ENCODE data around the gene SLC6A12. TPM values are rescaled to one million over a fixed set of nuclear protein-coding genes. Genes with fewer than 3 reads are reported as not detected.

The SLC6A12 gene
- polyA plus RNA-seq, 1 of the 3 experiments (the other 2 are of a cell fraction): 0.02 TPM

DNA sequence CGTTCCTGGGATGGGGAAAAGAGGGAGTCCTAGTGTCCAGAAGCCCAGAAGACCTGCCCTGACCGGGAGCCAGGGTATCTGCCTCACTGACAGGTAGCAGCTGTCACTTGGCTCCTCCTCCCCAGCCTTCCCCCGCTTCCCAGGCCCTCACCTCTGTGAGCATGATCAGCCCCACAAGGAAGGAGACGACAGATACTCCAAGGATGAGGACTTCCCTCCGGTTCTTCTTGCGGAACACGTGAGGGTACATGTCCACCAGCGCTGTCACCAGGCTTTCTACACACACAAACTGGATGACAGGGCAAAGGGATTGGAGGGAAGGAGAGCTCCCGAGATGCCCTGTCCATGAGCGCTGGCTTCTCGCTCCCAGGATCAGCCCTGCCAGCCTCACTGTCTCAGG lies 9.9 kb upstream of the SLC6A12 start:
- whole genome bisulfite sequencing (ENCODE audit: low lambda C conversion rate): 55% methylated on average over 11 of the region's 11 CpGs
- ChIA-PET POLR2A (no interaction called here), CTCF (no interaction called here)
- no peaks in the 10 kb centered on the region for H3K9me2 ChIP-seq
- no peak overlapping the region for H3K4me3 ChIP-seq (ENCODE audit: low read depth in 2 of 2, low read length in 1 of 2)
- H3K4me1 ChIP-seq (ENCODE audit: control insufficient read depth in 1 of 2, insufficient read depth in 2 of 2, low read depth in 1 of 2, low read length in 1 of 2): peaks cover 0 to 2% of the 10 kb centered on the region in 2 experiments; a peak in 1 of 4 replicates
- H3K4me2 ChIP-seq: no peak overlapping the region
- H2AFZ ChIP-seq (ENCODE audit: low read depth): no peak overlapping the region
- no peaks in the 10 kb centered on the region for H3K9me3 ChIP-seq
- DNase-seq: no peak
- no peak overlapping the region for H3K9ac ChIP-seq
- no peaks in the 10 kb centered on the region for H3K79me2 ChIP-seq (ENCODE audit: insufficient read depth)
- no peaks in the 10 kb centered on the region for H3K36me3 ChIP-seq (replicated peaks in 1 of 2; ENCODE audit: control insufficient read depth in 1 of 2, insufficient read depth in 2 of 2, low read length in 1 of 2)
- no peak overlapping the region for H3K27ac ChIP-seq (ENCODE audit: low read depth in 2 of 2, low read length in 1 of 2)
- no peaks in the 10 kb centered on the region for H4K20me1 ChIP-seq (ENCODE audit: insufficient read depth)
- H3K27me3 ChIP-seq (ENCODE audit: insufficient read depth): peaks cover 3% of the 10 kb centered on the region; the same call in 1 of the 2 replicates
- no peak for TF ChIP-seq RFX5 (IDR thresholded peaks at IDR 0.05; ENCODE audit: low read length)
- TF ChIP-seq, protein P1, sequence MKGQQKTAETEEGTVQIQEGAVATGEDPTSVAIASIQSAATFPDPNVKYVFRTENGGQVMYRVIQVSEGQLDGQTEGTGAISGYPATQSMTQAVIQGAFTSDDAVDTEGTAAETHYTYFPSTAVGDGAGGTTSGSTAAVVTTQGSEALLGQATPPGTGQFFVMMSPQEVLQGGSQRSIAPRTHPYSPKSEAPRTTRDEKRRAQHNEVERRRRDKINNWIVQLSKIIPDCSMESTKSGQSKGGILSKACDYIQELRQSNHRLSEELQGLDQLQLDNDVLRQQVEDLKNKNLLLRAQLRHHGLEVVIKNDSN (IDR thresholded peaks at IDR 0.05; ENCODE audit: borderline replicate concordance, low read depth): no peak
- no peak for TF ChIP-seq TAF1 (IDR thresholded peaks at IDR 0.05; ENCODE audit: borderline replicate concordance, low read depth, low read length)
- no peak for TF ChIP-seq GABPA (IDR thresholded peaks at IDR 0.05; ENCODE audit: low read depth)
- TF ChIP-seq ELF1 (IDR thresholded peaks at IDR 0.05): no peak
- no peak for TF ChIP-seq FOXM1 (IDR thresholded peaks at IDR 0.05; ENCODE audit: low read depth)
- TF ChIP-seq TCF12 (IDR thresholded peaks at IDR 0.05): no peak
- TF ChIP-seq FOSL2 (IDR thresholded peaks at IDR 0.05; ENCODE audit: borderline replicate concordance, low read depth): no peak
- no peak for TF ChIP-seq YY1 (IDR thresholded peaks at IDR 0.05; ENCODE audit: low read depth)
- TF ChIP-seq, protein P2, sequence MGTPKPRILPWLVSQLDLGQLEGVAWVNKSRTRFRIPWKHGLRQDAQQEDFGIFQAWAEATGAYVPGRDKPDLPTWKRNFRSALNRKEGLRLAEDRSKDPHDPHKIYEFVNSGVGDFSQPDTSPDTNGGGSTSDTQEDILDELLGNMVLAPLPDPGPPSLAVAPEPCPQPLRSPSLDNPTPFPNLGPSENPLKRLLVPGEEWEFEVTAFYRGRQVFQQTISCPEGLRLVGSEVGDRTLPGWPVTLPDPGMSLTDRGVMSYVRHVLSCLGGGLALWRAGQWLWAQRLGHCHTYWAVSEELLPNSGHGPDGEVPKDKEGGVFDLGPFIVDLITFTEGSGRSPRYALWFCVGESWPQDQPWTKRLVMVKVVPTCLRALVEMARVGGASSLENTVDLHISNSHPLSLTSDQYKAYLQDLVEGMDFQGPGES (IDR thresholded peaks at IDR 0.05; ENCODE audit: low read depth, low read length): no peak
- TF ChIP-seq JUND (IDR thresholded peaks at IDR 0.05): no peak
- TF ChIP-seq RCOR1 (IDR thresholded peaks at IDR 0.05; ENCODE audit: low read length): no peak
- TF ChIP-seq, protein P3, sequence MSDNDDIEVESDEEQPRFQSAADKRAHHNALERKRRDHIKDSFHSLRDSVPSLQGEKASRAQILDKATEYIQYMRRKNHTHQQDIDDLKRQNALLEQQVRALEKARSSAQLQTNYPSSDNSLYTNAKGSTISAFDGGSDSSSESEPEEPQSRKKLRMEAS (IDR thresholded peaks at IDR 0.05; ENCODE audit: low read depth): no peak
- TF ChIP-seq NRF1 (IDR thresholded peaks at IDR 0.05; ENCODE audit: low read depth, low read length): no peak
- no peak for TF ChIP-seq GATA2 (CRISPR knock-in tag; IDR thresholded peaks at IDR 0.05)
- no peak for TF ChIP-seq MEF2A (IDR thresholded peaks at IDR 0.05; ENCODE audit: borderline replicate concordance, low read depth)
- TF ChIP-seq, protein P4, sequence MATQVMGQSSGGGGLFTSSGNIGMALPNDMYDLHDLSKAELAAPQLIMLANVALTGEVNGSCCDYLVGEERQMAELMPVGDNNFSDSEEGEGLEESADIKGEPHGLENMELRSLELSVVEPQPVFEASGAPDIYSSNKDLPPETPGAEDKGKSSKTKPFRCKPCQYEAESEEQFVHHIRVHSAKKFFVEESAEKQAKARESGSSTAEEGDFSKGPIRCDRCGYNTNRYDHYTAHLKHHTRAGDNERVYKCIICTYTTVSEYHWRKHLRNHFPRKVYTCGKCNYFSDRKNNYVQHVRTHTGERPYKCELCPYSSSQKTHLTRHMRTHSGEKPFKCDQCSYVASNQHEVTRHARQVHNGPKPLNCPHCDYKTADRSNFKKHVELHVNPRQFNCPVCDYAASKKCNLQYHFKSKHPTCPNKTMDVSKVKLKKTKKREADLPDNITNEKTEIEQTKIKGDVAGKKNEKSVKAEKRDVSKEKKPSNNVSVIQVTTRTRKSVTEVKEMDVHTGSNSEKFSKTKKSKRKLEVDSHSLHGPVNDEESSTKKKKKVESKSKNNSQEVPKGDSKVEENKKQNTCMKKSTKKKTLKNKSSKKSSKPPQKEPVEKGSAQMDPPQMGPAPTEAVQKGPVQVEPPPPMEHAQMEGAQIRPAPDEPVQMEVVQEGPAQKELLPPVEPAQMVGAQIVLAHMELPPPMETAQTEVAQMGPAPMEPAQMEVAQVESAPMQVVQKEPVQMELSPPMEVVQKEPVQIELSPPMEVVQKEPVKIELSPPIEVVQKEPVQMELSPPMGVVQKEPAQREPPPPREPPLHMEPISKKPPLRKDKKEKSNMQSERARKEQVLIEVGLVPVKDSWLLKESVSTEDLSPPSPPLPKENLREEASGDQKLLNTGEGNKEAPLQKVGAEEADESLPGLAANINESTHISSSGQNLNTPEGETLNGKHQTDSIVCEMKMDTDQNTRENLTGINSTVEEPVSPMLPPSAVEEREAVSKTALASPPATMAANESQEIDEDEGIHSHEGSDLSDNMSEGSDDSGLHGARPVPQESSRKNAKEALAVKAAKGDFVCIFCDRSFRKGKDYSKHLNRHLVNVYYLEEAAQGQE (IDR thresholded peaks at IDR 0.05; ENCODE audit: low read depth, low read length): no peak
- H3F3A ChIP-seq (replicated peaks; ENCODE audit: insufficient read depth): no peaks in the 10 kb centered on the region
